K562 (cell line): Measurements from ENCODE around the gene DIP2B.

Source experiments
- CTCF ChIP-seq, 3 experiments: IDR thresholded peaks in 2 of 3; conservative IDR thresholded peaks in 1 of 3; 2 replicates each; pipeline ENCODE4 v1.5.1; 2011 to 2012; ENCODE audit warnings: low read length in 3 of 3, mild to moderate bottlenecking in 3 of 3, control low read depth in 2 of 3, improper control_type of control experiment in 1 of 3, inconsistent platforms in 1 of 3, low read depth in 1 of 3, mixed read lengths in 1 of 3, moderate library complexity in 1 of 3; ENCODE audit not compliant: insufficient read depth in 2 of 3
- EP300 ChIP-seq: IDR thresholded peaks from 2 replicates; pipeline ENCODE4 v1.6.1; 2012; ENCODE audit warnings: low read length, improper control_type of control experiment
- FOXJ3 ChIP-seq: sonication (generic); formaldehyde crosslinking; IDR thresholded peaks from 2 replicates; pipeline ENCODE4 v1.4.0; 2020; ENCODE audit warnings: mild to moderate bottlenecking, missing genetic modification reagents
- FOXK1 ChIP-seq: sonication (generic); formaldehyde crosslinking; IDR thresholded peaks from 2 replicates; pipeline ENCODE4 v1.8.0; 2022; ENCODE audit warnings: missing genetic modification reagents, mild to moderate bottlenecking, borderline replicate concordance
- MXI1 ChIP-seq: IDR thresholded peaks from 2 replicates; pipeline ENCODE4 v1.6.1; 2011; ENCODE audit warnings: low read depth, mild to moderate bottlenecking, improper control_type of control experiment, low read length
- PML ChIP-seq: IDR thresholded peaks from 2 replicates; pipeline ENCODE4 v1.6.1; 2012; ENCODE audit warnings: low read length, inconsistent platforms
- POLR2AphosphoS5 ChIP-seq: IDR thresholded peaks from 2 replicates; pipeline ENCODE4 v1.6.1; 2011; ENCODE audit warnings: mild to moderate bottlenecking, low read depth, low read length, moderate library complexity; ENCODE audit not compliant: control insufficient read depth, insufficient read depth
- REST ChIP-seq, 2 experiments: fragments of 450-650 bp; formaldehyde crosslinking in 1 of 2; IDR thresholded peaks; 2 replicates each; pipeline versions ENCODE4 v1.4.0 to v1.6.1; 2014 to 2020; ENCODE audit warnings: mild to moderate bottlenecking in 2 of 2, borderline replicate concordance in 1 of 2, low read depth in 1 of 2
- RNF2 ChIP-seq: sonication (generic); IDR thresholded peaks from 2 replicates; pipeline ENCODE4 v1.6.1; 2016
- STAG1 ChIP-seq: sonication (generic); formaldehyde crosslinking; IDR thresholded peaks from 2 replicates; pipeline ENCODE4 v1.5.0; 2020; ENCODE audit warnings: missing genetic modification reagents, borderline replicate concordance
- ZNF143 ChIP-seq: sonication (generic); formaldehyde crosslinking; IDR thresholded peaks from 2 replicates; pipeline ENCODE4 v1.9.0; 2022; ENCODE audit warnings: mild to moderate bottlenecking, missing genetic modification reagents
- ZNF589 ChIP-seq: fragments of 200-800 bp; sonication (Bioruptor generic); IDR thresholded peaks from 2 replicates; pipeline ENCODE4 v1.6.1; 2016; ENCODE audit warnings: low read depth, missing genetic modification characterization, missing compliant biosample characterization
- TF ChIP-seq, protein P1 (sequence below): fragments of 250-450 bp; sonication (Bioruptor Pico); IDR thresholded peaks from 2 replicates; pipeline ENCODE4 v1.8.0; 2021; ENCODE audit warnings: moderate library complexity, mild to moderate bottlenecking, inconsistent platforms
- TF ChIP-seq, protein P2 (sequence below): fragments of 450-650 bp; IDR thresholded peaks from 2 replicates; pipeline ENCODE4 v1.6.1; 2016

DNA sequence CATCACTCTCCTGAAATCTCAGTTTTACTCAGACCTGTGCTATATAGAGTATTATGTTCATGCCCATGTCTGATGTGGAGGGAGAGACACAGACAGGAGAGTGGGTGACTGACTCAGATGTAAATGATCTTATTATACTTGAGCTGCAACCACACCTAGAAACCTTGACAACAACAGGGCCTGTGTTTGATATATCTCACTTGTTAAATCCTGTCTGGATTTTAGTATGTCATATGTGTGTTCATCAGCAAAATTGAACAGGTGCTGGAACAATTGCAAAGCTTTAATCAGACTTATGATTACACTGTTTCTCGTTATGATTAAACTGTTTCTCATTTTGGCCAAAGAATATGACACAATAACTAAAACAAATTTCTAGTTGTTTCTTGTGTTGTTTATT, 37.7 kb downstream of the DIP2B start:
- no peak for TF ChIP-seq PML
- TF ChIP-seq POLR2AphosphoS5, result no peak
- no peak for TF ChIP-seq REST (IDR thresholded peaks at IDR 0.05; ENCODE audit: borderline replicate concordance)
- no peak for TF ChIP-seq REST (CRISPR knock-in tag; IDR thresholded peaks at IDR 0.05; ENCODE audit: low read depth)
- TF ChIP-seq CTCF (IDR thresholded peaks at IDR 0.05 in 2 of 3, conservative IDR thresholded peaks at IDR 0.05 in 1 of 3; ENCODE audit: insufficient read depth in 2 of 3, low read depth in 1 of 3, low read length in 3 of 3), result no peak
- no peak for TF ChIP-seq ZNF589 (CRISPR knock-in tag)
- TF ChIP-seq, protein P1, sequence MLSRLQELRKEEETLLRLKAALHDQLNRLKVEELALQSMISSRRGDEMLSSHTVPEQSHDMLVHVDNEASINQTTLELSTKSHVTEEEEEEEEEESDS (CRISPR knock-in tag), result no peak
- no peak for TF ChIP-seq STAG1 (CRISPR knock-in tag)
- TF ChIP-seq RNF2, result no peak
- no peak for TF ChIP-seq ZNF143
- no peak for TF ChIP-seq MXI1
- no peak for TF ChIP-seq EP300
- TF ChIP-seq, protein P2, sequence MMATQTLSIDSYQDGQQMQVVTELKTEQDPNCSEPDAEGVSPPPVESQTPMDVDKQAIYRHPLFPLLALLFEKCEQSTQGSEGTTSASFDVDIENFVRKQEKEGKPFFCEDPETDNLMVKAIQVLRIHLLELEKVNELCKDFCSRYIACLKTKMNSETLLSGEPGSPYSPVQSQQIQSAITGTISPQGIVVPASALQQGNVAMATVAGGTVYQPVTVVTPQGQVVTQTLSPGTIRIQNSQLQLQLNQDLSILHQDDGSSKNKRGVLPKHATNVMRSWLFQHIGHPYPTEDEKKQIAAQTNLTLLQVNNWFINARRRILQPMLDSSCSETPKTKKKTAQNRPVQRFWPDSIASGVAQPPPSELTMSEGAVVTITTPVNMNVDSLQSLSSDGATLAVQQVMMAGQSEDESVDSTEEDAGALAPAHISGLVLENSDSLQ, result no peak
- TF ChIP-seq FOXK1 (CRISPR knock-in tag), result no peak
- TF ChIP-seq FOXJ3 (CRISPR knock-in tag), result no peak
